H1 (cell line): ENCODE data around the gene CPA4. TPM values are rescaled to one million over a fixed set of nuclear protein-coding genes. Genes with fewer than 3 reads are reported as not detected.

Experiments used
- CTCF ChIA-PET: fragments of 300-600 bp; sonication (Branson Sonifier 250); formaldehyde crosslinking; loops from one replicate; lab custom pipeline; 2021; ENCODE audit not compliant: partially characterized antibody; lab: Charles Lee
- POLR2A ChIA-PET: fragments of 300-600 bp; sonication (Branson Sonifier 250); formaldehyde crosslinking; loops from one replicate; lab custom pipeline; 2021; ENCODE audit warnings: inconsistent platforms; ENCODE audit not compliant: partially characterized antibody; lab: Charles Lee
- DNase-seq, 2 experiments: peaks; one replicate each; pipeline versions ENCODE4 v3.0.0 to v3.0.0-alpha.2; 2010 to 2022; ENCODE audit warnings: low spot score in 2 of 2, low read depth in 1 of 2, mixed read lengths in 1 of 2
- FAIRE-seq: peaks from 2 replicates; lab custom pipeline; 2011; peaks lifted over from hg19 to GRCh38; lab: Jason Lieb, UNC
- H2AFZ ChIP-seq: 2 replicates; pipeline ENCODE4 v1.8.1; 2012; ENCODE audit warnings: low read length, inconsistent platforms
- H2AK5ac ChIP-seq: 2 replicates; pipeline ENCODE4 v1.6.1; 2013; ENCODE audit warnings: low read depth, low read length
- H2BK120ac ChIP-seq: replicated peaks from 2 replicates; pipeline ENCODE3; 2013; ENCODE audit warnings: low read depth, low read length, inconsistent platforms
- H2BK12ac ChIP-seq: 2 replicates; pipeline ENCODE4 v1.6.1; 2013; ENCODE audit warnings: low read depth, low read length
- H2BK15ac ChIP-seq: 2 replicates; pipeline ENCODE4 v1.6.1; 2013; ENCODE audit warnings: low read length
- H2BK20ac ChIP-seq: 2 replicates; pipeline ENCODE4 v1.6.1; 2013; ENCODE audit warnings: low read length
- H2BK5ac ChIP-seq: 2 replicates; pipeline ENCODE4 v1.6.1; 2013; ENCODE audit warnings: low read depth, low read length
- H3K14ac ChIP-seq: 2 replicates; pipeline ENCODE4 v1.6.1; 2013; ENCODE audit warnings: inconsistent platforms; ENCODE audit not compliant: insufficient read length
- H3K18ac ChIP-seq: 2 replicates; pipeline ENCODE4 v1.6.1; 2013; ENCODE audit warnings: low read length; ENCODE audit errors: extremely low read depth
- H3K23ac ChIP-seq: 2 replicates; pipeline ENCODE4 v1.6.1; 2013; ENCODE audit warnings: inconsistent platforms; ENCODE audit not compliant: insufficient read length
- H3K23me2 ChIP-seq: 2 replicates; pipeline ENCODE4 v1.6.1; 2013; ENCODE audit warnings: low read depth, low read length
- H3K27ac ChIP-seq: 2 replicates; pipeline ENCODE4 v1.6.1; 2011; ENCODE audit warnings: low read depth, low read length, inconsistent platforms
- H3K27me3 ChIP-seq, 4 experiments: replicated peaks in 1 of 4; 1 replicate in 1 of 4; 2 replicates in 3 of 4; pipeline versions ENCODE4 v1.6.1 to v1.8.1; 2011 to 2013; ENCODE audit warnings: low read length in 3 of 4, mild to moderate bottlenecking in 3 of 4, inconsistent platforms in 2 of 4, mixed read lengths in 2 of 4, moderate library complexity in 1 of 4; ENCODE audit not compliant: control insufficient read depth in 3 of 4, insufficient read depth in 3 of 4; ENCODE audit errors: extremely low read depth in 1 of 4
- H3K36me3 ChIP-seq, 4 experiments: 2 replicates each; pipeline versions ENCODE4 v1.6.1 to v1.8.1; 2011 to 2013; ENCODE audit warnings: mild to moderate bottlenecking in 4 of 4, low read length in 3 of 4, moderate library complexity in 2 of 4, control low read depth in 1 of 4, inconsistent platforms in 1 of 4; ENCODE audit not compliant: insufficient read depth in 4 of 4, control insufficient read depth in 2 of 4
- H3K4ac ChIP-seq: replicated peaks from 2 replicates; pipeline ENCODE3; 2013; ENCODE audit warnings: low read length, low read depth, mixed read lengths, inconsistent platforms; ENCODE audit not compliant: insufficient read length
- H3K4me1 ChIP-seq, 4 experiments: replicated peaks in 1 of 4; 1 replicate in 1 of 4; 2 replicates in 3 of 4; pipeline versions ENCODE4 v1.6.1 to v1.8.1; 2011 to 2013; ENCODE audit warnings: low read length in 3 of 4, inconsistent platforms in 2 of 4, mixed read lengths in 1 of 4; ENCODE audit not compliant: insufficient read depth in 4 of 4, control insufficient read depth in 3 of 4
- H3K4me2 ChIP-seq, 2 experiments: 2 replicates each; pipeline versions ENCODE4 v1.6.1 to v1.8.1; 2011 to 2013; ENCODE audit warnings: low read depth in 2 of 2, low read length in 2 of 2, control low read depth in 1 of 2, inconsistent platforms in 1 of 2, mild to moderate bottlenecking in 1 of 2; ENCODE audit not compliant: insufficient read depth in 1 of 2
- H3K4me3 ChIP-seq, 4 experiments: fragments of 200-600, 300-600 bp in 1 of 4; sonication (generic), shearing (Covaris generic), sonication (Bioruptor Twin) in 1 of 4; 2 replicates each; pipeline versions ENCODE4 v1.5.1 to v1.8.1; 2011 to 2016; ENCODE audit warnings: low read length in 4 of 4, low read depth in 3 of 4, control low read depth in 2 of 4, inconsistent platforms in 2 of 4, mild to moderate bottlenecking in 2 of 4, mixed read lengths in 1 of 4, moderate library complexity in 1 of 4; ENCODE audit not compliant: insufficient read depth in 2 of 4; ENCODE audit errors: extremely low read depth in 1 of 4
- H3K56ac ChIP-seq: replicated peaks from 2 replicates; pipeline ENCODE3; 2013; ENCODE audit warnings: low read depth, mild to moderate bottlenecking, mixed read lengths, low read length, inconsistent platforms; ENCODE audit not compliant: insufficient read length
- H3K79me1 ChIP-seq: 2 replicates; pipeline ENCODE4 v1.6.1; 2013; ENCODE audit warnings: low read depth, low read length, control low read depth
- H3K79me2 ChIP-seq, 2 experiments: 2 replicates each; pipeline versions ENCODE4 v1.6.1 to v1.8.1; 2012 to 2013; ENCODE audit warnings: low read length in 2 of 2, mild to moderate bottlenecking in 2 of 2, inconsistent platforms in 1 of 2; ENCODE audit not compliant: insufficient read depth in 2 of 2, control insufficient read depth in 1 of 2
- H3K9ac ChIP-seq, 4 experiments: replicated peaks in 1 of 4; 1 replicate in 1 of 4; 2 replicates in 3 of 4; pipeline versions ENCODE4 v1.6.1 to v1.8.1; 2011 to 2013; ENCODE audit warnings: low read depth in 3 of 4, low read length in 3 of 4, control low read depth in 2 of 4, mild to moderate bottlenecking in 2 of 4, moderate library complexity in 2 of 4, inconsistent platforms in 1 of 4; ENCODE audit errors: extremely low read depth in 1 of 4
- H3K9me3 ChIP-seq, 2 experiments: 2 replicates each; pipeline versions ENCODE4 v1.6.1 to v1.8.1; 2012 to 2013; ENCODE audit warnings: mild to moderate bottlenecking in 2 of 2, moderate library complexity in 2 of 2, control low read depth in 1 of 2, inconsistent platforms in 1 of 2, low read depth in 1 of 2, low read length in 1 of 2, mixed read lengths in 1 of 2; ENCODE audit not compliant: insufficient read depth in 2 of 2
- H4K20me1 ChIP-seq, 2 experiments: replicated peaks in 1 of 2; 2 replicates each; pipeline versions ENCODE3 to v1.8.1; 2011 to 2013; ENCODE audit warnings: inconsistent platforms in 2 of 2, low read length in 2 of 2, mild to moderate bottlenecking in 1 of 2; ENCODE audit not compliant: insufficient read depth in 2 of 2, control insufficient read depth in 1 of 2
- H4K5ac ChIP-seq: 2 replicates; pipeline ENCODE4 v1.6.1; 2013; ENCODE audit warnings: low read length, low read depth, mixed read lengths, inconsistent platforms; ENCODE audit not compliant: insufficient read length
- H4K8ac ChIP-seq: 2 replicates; pipeline ENCODE4 v1.8.0; 2013; ENCODE audit warnings: mild to moderate bottlenecking, moderate library complexity, low read length, inconsistent platforms; ENCODE audit not compliant: insufficient read depth; ENCODE audit errors: extremely low read depth
- H4K91ac ChIP-seq: replicated peaks from 2 replicates; pipeline ENCODE3; 2013; ENCODE audit warnings: low read length, mixed read lengths, inconsistent platforms; ENCODE audit not compliant: insufficient read length
- BCL11A ChIP-seq, 2 experiments: IDR thresholded peaks; one replicate each; pipeline ENCODE4 v1.6.1; 2011; ENCODE audit warnings: low read depth in 2 of 2, low read length in 2 of 2, mild to moderate bottlenecking in 2 of 2
- CBX5 ChIP-seq: fragments of 300-800, 300-1000 bp; sonication (generic); IDR thresholded peaks from 2 replicates; pipeline ENCODE4 v1.7.1; 2016; ENCODE audit warnings: antibody characterized with exemption, low read length, low read depth
- CEBPB ChIP-seq: IDR thresholded peaks from 2 replicates; pipeline ENCODE4 v1.6.1; 2012; ENCODE audit warnings: low read depth, low read length
- CHD1 ChIP-seq: IDR thresholded peaks from 2 replicates; pipeline ENCODE4 v1.6.1; 2012; ENCODE audit warnings: low read depth, low read length, improper control_type of control experiment
- EP300 ChIP-seq, 2 experiments: IDR thresholded peaks; 1 replicate in 1 of 2; 2 replicates in 1 of 2; pipeline ENCODE4 v1.6.1; 2011 to 2012; ENCODE audit warnings: low read depth in 2 of 2, low read length in 2 of 2, mild to moderate bottlenecking in 2 of 2, borderline replicate concordance in 1 of 2, inconsistent platforms in 1 of 2, moderate library complexity in 1 of 2
- EZH2 ChIP-seq: fragments of 200-600 bp; sonication (generic); IDR thresholded peaks from 2 replicates; pipeline ENCODE4 v1.7.1; 2012; ENCODE audit warnings: low read depth, mild to moderate bottlenecking, moderate library complexity, low read length, inconsistent platforms; ENCODE audit not compliant: severe bottlenecking
- FOSL1 ChIP-seq: IDR thresholded peaks from 2 replicates; pipeline ENCODE4 v1.6.1; 2011; ENCODE audit warnings: mild to moderate bottlenecking, low read depth, low read length, moderate library complexity; ENCODE audit not compliant: insufficient read depth
- TAF1 ChIP-seq: IDR thresholded peaks from 2 replicates; pipeline ENCODE4 v1.6.1; 2011; ENCODE audit warnings: mild to moderate bottlenecking, low read depth, low read length
- WGBS, 2 experiments: shearing (Covaris generic) in 1 of 2; methylation state at CpG; one replicate each; pipeline versions ENCODE4 v1.1.6 to v1.1.7; 2013 to 2015; ENCODE audit warnings: low lambda C conversion rate in 2 of 2, mixed read lengths in 2 of 2, inconsistent platforms in 1 of 2, low coverage in 1 of 2, missing lambda C conversion rate in 1 of 2; ENCODE audit not compliant: insufficient replicate concordance in 2 of 2, insufficient coverage in 1 of 2, insufficient read length in 1 of 2; ENCODE audit errors: extremely low coverage in 1 of 2, missing lambda C conversion rate in 1 of 2; 5-methylcytosine and 5-hydroxymethylcytosine counted together
- polyA plus RNA-seq, 7 experiments: library from polyadenylated mRNA; depleted of rRNA in 3 of 7; stranded (reverse) in 5 of 7; unstranded in 2 of 7; fragments of >200 nt in 5 of 7; fragments of 200-250 nt in 2 of 7; gene quantifications; 1 replicate in 5 of 7; 2 replicates in 1 of 7; 4 replicates in 1 of 7; pipeline versions ENCODE4 v1.2.1 to v1.2.3, GENCODE V29; 2011 to 2013; ENCODE audit warnings: missing spikeins in 2 of 7, mixed read lengths in 2 of 7
- total RNA-seq: library from RNA; stranded (reverse); fragmentation: NEBNext Ultra II Directional; extraction: Animal tissue kit (Norgen Biotek cat#: 25700); gene quantifications from 2 replicates; pipeline ENCODE4 v1.2.1, GENCODE V29; 2021
- TF ChIP-seq, protein P1 (sequence below): IDR thresholded peaks from 2 replicates; pipeline ENCODE4 v1.6.1; 2012; ENCODE audit warnings: inconsistent platforms
- TF ChIP-seq, protein P2 (sequence below), 3 experiments: IDR thresholded peaks; 1 replicate in 2 of 3; 2 replicates in 1 of 3; pipeline versions ENCODE4 v1.5.1 to v1.6.1; 2011; ENCODE audit warnings: low read length in 3 of 3, mild to moderate bottlenecking in 3 of 3, inconsistent platforms in 2 of 3, low read depth in 1 of 3, moderate library complexity in 1 of 3; ENCODE audit not compliant: insufficient read depth in 1 of 3; ENCODE audit errors: control extremely low read depth in 1 of 3

Gene CPA4
- total and polyA plus RNA-seq, 2 of the 8 experiments (the other 6 are each of a cell fraction or from before 2014, with no cell fraction given) = 0.03 TPM; not detected in 1

DNA sequence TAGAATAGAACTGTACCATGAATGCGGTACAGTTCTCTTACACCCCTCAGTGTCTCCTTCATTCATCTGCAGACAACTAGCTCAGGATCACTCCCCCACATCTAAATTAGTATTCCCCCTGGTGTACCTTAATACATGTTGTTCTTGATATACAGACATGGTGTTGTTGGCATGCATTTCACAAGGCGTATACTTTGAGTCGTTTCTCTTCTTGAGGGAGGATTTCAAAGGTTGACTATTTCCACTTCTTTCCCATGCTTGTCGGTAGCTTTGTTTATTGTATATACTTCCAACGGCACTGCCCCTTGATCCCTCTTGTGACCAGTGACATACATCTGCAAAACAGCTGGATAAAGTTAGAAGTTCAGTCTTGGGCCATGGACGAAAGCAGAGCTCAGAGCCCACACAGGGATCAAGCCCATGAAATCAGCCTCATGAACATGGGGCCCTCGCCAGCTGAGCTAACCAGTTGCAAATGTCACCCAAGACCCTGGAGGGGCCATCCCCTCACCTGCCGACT, 8.6 kb downstream of the CPA4 start:
- H2BK120ac ChIP-seq = no peak overlapping the region
- H3K9me3 ChIP-seq = no peaks in the 10 kb centered on the region
- no peaks in the 10 kb centered on the region for H3K36me3 ChIP-seq
- H2BK15ac ChIP-seq = no peak overlapping the region
- DNase-seq (no peak), FAIRE-seq (no peak)
- 78% methylated on average over 8 of the region's 8 CpGs; no CpG with 5 or more reads in 1 of the 2 experiments for WGBS, 2 experiments
- no peaks in the 10 kb centered on the region for H3K4me1 ChIP-seq
- ChIA-PET CTCF (interaction anchor here (1.3 to 1.5 kb wide), 4 partner anchors 18 to 80 kb away, joined by 3 to 4 read pairs (median 4); no protein-coding TSS in a partner anchor), POLR2A (interaction anchor here (1.0 kb wide), 1 partner anchor 29 kb away, joined by 3 read pairs; no protein-coding TSS in a partner anchor)
- H3K4me3 ChIP-seq = no peak overlapping the region
- no peak overlapping the region for H3K27ac ChIP-seq
- no peak overlapping the region for H3K23ac ChIP-seq
- no peaks in the 10 kb centered on the region for H3K23me2 ChIP-seq
- no peak overlapping the region for H2BK12ac ChIP-seq
- H3K14ac ChIP-seq = no peak overlapping the region
- no peak overlapping the region for H3K9ac ChIP-seq
- H3K4ac ChIP-seq = no peak overlapping the region
- H4K8ac ChIP-seq = no peak overlapping the region; the same call in 1 of the 2 replicates
- H3K27me3 ChIP-seq = no peaks in the 10 kb centered on the region
- no peaks in the 10 kb centered on the region for H4K20me1 ChIP-seq
- H3K79me1 ChIP-seq = no peaks in the 10 kb centered on the region
- no peak overlapping the region for H2AFZ ChIP-seq
- H3K56ac ChIP-seq = no peak overlapping the region
- H2AK5ac ChIP-seq = no peak overlapping the region
- no peak overlapping the region for H4K5ac ChIP-seq
- no peak overlapping the region for H2BK20ac ChIP-seq
- no peak overlapping the region for H4K91ac ChIP-seq
- no peaks in the 10 kb centered on the region for H3K79me2 ChIP-seq
- H3K18ac ChIP-seq = no peak overlapping the region
- H3K4me2 ChIP-seq = no peak overlapping the region
- no peak overlapping the region for H2BK5ac ChIP-seq
- TF ChIP-seq BCL11A (IDR thresholded peaks at IDR 0.05; ENCODE audit: low read depth in 2 of 2, low read length in 2 of 2) (no peak), TAF1 (no peak), CHD1 (no peak), EP300 (IDR thresholded peaks at IDR 0.05; ENCODE audit: borderline replicate concordance in 1 of 2, low read depth in 2 of 2, low read length in 2 of 2) (no peak), EZH2 (no peak), FOSL1 (no peak), CEBPB (no peak), CBX5 (no peak)
- TF ChIP-seq, protein P1, sequence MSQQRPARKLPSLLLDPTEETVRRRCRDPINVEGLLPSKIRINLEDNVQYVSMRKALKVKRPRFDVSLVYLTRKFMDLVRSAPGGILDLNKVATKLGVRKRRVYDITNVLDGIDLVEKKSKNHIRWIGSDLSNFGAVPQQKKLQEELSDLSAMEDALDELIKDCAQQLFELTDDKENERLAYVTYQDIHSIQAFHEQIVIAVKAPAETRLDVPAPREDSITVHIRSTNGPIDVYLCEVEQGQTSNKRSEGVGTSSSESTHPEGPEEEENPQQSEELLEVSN = no peak
- TF ChIP-seq, protein P2, sequence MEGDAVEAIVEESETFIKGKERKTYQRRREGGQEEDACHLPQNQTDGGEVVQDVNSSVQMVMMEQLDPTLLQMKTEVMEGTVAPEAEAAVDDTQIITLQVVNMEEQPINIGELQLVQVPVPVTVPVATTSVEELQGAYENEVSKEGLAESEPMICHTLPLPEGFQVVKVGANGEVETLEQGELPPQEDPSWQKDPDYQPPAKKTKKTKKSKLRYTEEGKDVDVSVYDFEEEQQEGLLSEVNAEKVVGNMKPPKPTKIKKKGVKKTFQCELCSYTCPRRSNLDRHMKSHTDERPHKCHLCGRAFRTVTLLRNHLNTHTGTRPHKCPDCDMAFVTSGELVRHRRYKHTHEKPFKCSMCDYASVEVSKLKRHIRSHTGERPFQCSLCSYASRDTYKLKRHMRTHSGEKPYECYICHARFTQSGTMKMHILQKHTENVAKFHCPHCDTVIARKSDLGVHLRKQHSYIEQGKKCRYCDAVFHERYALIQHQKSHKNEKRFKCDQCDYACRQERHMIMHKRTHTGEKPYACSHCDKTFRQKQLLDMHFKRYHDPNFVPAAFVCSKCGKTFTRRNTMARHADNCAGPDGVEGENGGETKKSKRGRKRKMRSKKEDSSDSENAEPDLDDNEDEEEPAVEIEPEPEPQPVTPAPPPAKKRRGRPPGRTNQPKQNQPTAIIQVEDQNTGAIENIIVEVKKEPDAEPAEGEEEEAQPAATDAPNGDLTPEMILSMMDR (IDR thresholded peaks at IDR 0.05; ENCODE audit: control extremely low read depth in 1 of 3, insufficient read depth in 1 of 3, low read depth in 1 of 3, low read length in 3 of 3) = no peak
